Naive thymus-derived CD4-positive, alpha-beta T cell (primary cell): ENCODE results near the gene DBNL. TPM values are rescaled to one million over a fixed set of nuclear protein-coding genes. Genes with fewer than 3 reads are reported as not detected.

Source experiments
- ATAC-seq: fragments of 150-1000 bp; cut with Tn5 transposase; 2 replicates; pipeline ENCODE4 v1.10.0; 2021; ENCODE audit warnings: mild to moderate bottlenecking, moderate library complexity
- CTCF ChIA-PET: fragments of 350-600 bp; sonication (Branson Sonifier 250); formaldehyde crosslinking; loops from one replicate; lab custom pipeline; 2021; ENCODE audit warnings: antibody characterized with exemption; lab: Charles Lee
- POLR2A ChIA-PET: fragments of 350-600 bp; sonication (Branson Sonifier 250); formaldehyde crosslinking; loops from one replicate; lab custom pipeline; 2021; ENCODE audit warnings: antibody characterized with exemption, inconsistent platforms; lab: Charles Lee
- DNase-seq, 9 donors: peaks; one replicate each; pipeline versions ENCODE4 v3.0.0 to v3.0.0-alpha.2; 2020 to 2022; ENCODE audit warnings: mixed read lengths in 1 of 9
- H3K27ac ChIP-seq: one replicate; pipeline ENCODE4 v1.7.0; 2013; ENCODE audit warnings: mild to moderate bottlenecking, low read depth, low read length, moderate library complexity
- H3K27me3 ChIP-seq, 2 donors: one replicate each; pipeline ENCODE4 v1.7.0; 2013; ENCODE audit warnings: low read length in 2 of 2, mild to moderate bottlenecking in 2 of 2, moderate library complexity in 2 of 2; ENCODE audit not compliant: control insufficient read depth in 2 of 2, insufficient read depth in 2 of 2
- H3K36me3 ChIP-seq, 3 experiments: 1 replicate in 2 of 3; 2 replicates in 1 of 3; pipeline ENCODE4 v1.7.0; 2013; ENCODE audit warnings: low read length in 3 of 3, mild to moderate bottlenecking in 3 of 3, moderate library complexity in 1 of 3; ENCODE audit not compliant: insufficient read depth in 3 of 3, control insufficient read depth in 2 of 3
- H3K4me1 ChIP-seq, 2 donors: one replicate each; pipeline ENCODE4 v1.7.0; 2013; ENCODE audit warnings: low read length in 2 of 2, mild to moderate bottlenecking in 2 of 2, moderate library complexity in 1 of 2; ENCODE audit not compliant: control insufficient read depth in 2 of 2, insufficient read depth in 2 of 2
- H3K4me3 ChIP-seq: 2 replicates; pipeline ENCODE4 v1.7.0; 2013; ENCODE audit warnings: mild to moderate bottlenecking, low read length
- H3K9me3 ChIP-seq, 3 experiments: 1 replicate in 2 of 3; 2 replicates in 1 of 3; pipeline ENCODE4 v1.7.0; 2013; ENCODE audit warnings: low read length in 3 of 3; ENCODE audit not compliant: control insufficient read depth in 2 of 3
- H3K27ac Mint-ChIP-seq, 9 donors: one replicate each; pipeline ENCODE4 v1.8.0; 2020 to 2022; ENCODE audit warnings: mixed read lengths in 9 of 9, mild to moderate bottlenecking in 8 of 9, moderate library complexity in 5 of 9, inconsistent platforms in 2 of 9
- H3K27me3 Mint-ChIP-seq, 5 donors: one replicate each; pipeline ENCODE4 v1.8.0; 2021 to 2022; ENCODE audit warnings: mixed read lengths in 5 of 5, mild to moderate bottlenecking in 1 of 5
- H3K36me3 Mint-ChIP-seq, 5 donors: one replicate each; pipeline ENCODE4 v1.8.0; 2020 to 2022; ENCODE audit warnings: mixed read lengths in 5 of 5, mild to moderate bottlenecking in 3 of 5, inconsistent platforms in 1 of 5
- H3K4me1 Mint-ChIP-seq, 7 donors: one replicate each; pipeline ENCODE4 v1.8.0; 2020 to 2022; ENCODE audit warnings: mixed read lengths in 7 of 7, mild to moderate bottlenecking in 3 of 7, inconsistent platforms in 1 of 7
- H3K4me3 Mint-ChIP-seq, 10 donors: one replicate each; pipeline ENCODE4 v1.8.0; 2020 to 2022; ENCODE audit warnings: mild to moderate bottlenecking in 10 of 10, mixed read lengths in 10 of 10, moderate library complexity in 6 of 10, inconsistent platforms in 2 of 10
- H3K9me3 Mint-ChIP-seq, 11 donors: one replicate each; pipeline ENCODE4 v1.8.0; 2020 to 2022; ENCODE audit warnings: mixed read lengths in 11 of 11, mild to moderate bottlenecking in 4 of 11, inconsistent platforms in 1 of 11, moderate library complexity in 1 of 11
- intact Hi-C, 2 donors: fragments of 100-400 bp; cut with micrococcal nuclease; formaldehyde crosslinking; loops; one replicate each; pipeline ENCODE4 v1.15.1; 2023
- polyA plus RNA-seq, 2 donors: library from polyadenylated mRNA; unstranded; fragments of 300-500 nt; fragmentation: Illumina TruSeq; gene quantifications; one replicate each; pipeline ENCODE4 v1.2.3, GENCODE V29; 2021
- total RNA-seq, 6 experiments: library from RNA in 5 of 6; stranded (reverse) in 5 of 6; gene quantifications; 1 replicate in 5 of 6; 2 replicates in 1 of 6; pipeline ENCODE4 v1.2.3 and lab custom pipeline; 2021 to 2026

DBNL gene
- total and polyA plus RNA-seq, 7 experiments from 2014 or later, result 112 to 217 (median 170) TPM

- Histone ChIP-seq H3K4me1 (peaks cover 0 to 18% of the 10 kb centered on the region in 2 donors), H3K36me3 (peaks cover 2 to 45% (median 8%) of the 10 kb centered on the region in 3 experiments), H3K9me3 (no peaks in the 10 kb centered on the region), H3K4me3 (no peak overlapping the region), H3K27ac (no peak overlapping the region), H3K27me3 (no peaks in the 10 kb centered on the region)
- intact Hi-C loops, result no loop called here
- ATAC-seq (no peak), DNase-seq (no peak)
- Mint-ChIP-seq H3K4me1 (peaks cover 7 to 33% (median 26%) of the 10 kb centered on the region in 7 donors), H3K9me3 (peaks cover 0 to 7% (median 0%) of the 10 kb centered on the region in 11 donors), H3K4me3 (no peak overlapping the region), H3K36me3 (peaks cover 0 to 15% (median 5%) of the 10 kb centered on the region in 5 donors), H3K27me3 (no peaks in the 10 kb centered on the region), H3K27ac (peak overlapping the region in 3 of 9 donors; percentile 28 to 79 (median 41))
- CTCF ChIA-PET, result interaction anchor here (0.7 kb wide), 1 partner anchor 459 kb away, joined by 3 read pairs; no protein-coding TSS in a partner anchor
- POLR2A ChIA-PET, result interaction anchor here (1.8 to 7.6 kb wide), 4 partner anchors 9 to 17 kb away, joined by 3 to 66 read pairs (median 34); partner anchors contain the start of gene DBNL
These were observed 19.0 kb downstream of the DBNL start for GRCh38 chr7:44063547-44063893.

GRCh38 chr7:44063894-44064651 is 19.6 kb downstream of the DBNL start:
- ATAC-seq (no peak), DNase-seq (no peak)
- ChIA-PET POLR2A (interaction anchor here (0.7 to 7.6 kb wide), 5 partner anchors 8 to 18 kb away, joined by 3 to 66 read pairs (median 53); partner anchors contain the start of gene DBNL), CTCF (no interaction called here)
- intact Hi-C loops, result no loop called here
- Mint-ChIP-seq H3K9me3 (peaks cover 0 to 9% (median 0%) of the 10 kb centered on the region in 11 donors), H3K36me3 (peaks cover 0 to 9% (median 0%) of the 10 kb centered on the region in 5 donors), H3K27ac (peak overlapping the region in 6 of 9 donors; percentile 28 to 69 (median 44)), H3K4me3 (no peak overlapping the region), H3K4me1 (peaks cover 7 to 39% (median 30%) of the 10 kb centered on the region in 7 donors), H3K27me3 (no peaks in the 10 kb centered on the region)
- H3K36me3 ChIP-seq, result peaks cover 0 to 39% (median 3%) of the 10 kb centered on the region in 3 experiments
- peaks cover 0 to 18% of the 10 kb centered on the region in 2 donors for H3K4me1 ChIP-seq
- H3K9me3 ChIP-seq, result no peaks in the 10 kb centered on the region
- no peaks in the 10 kb centered on the region for H3K27me3 ChIP-seq
- H3K4me3 ChIP-seq, result no peak overlapping the region
- no peak overlapping the region for H3K27ac ChIP-seq

- Mint-ChIP-seq H3K27ac (peak overlapping the region in 8 of 9 donors; percentile 40 to 80 (median 56)), H3K4me3 (peak overlapping the region in 5 of 10 donors; percentile 16 to 51 (median 42)), H3K27me3 (no peaks in the 10 kb centered on the region), H3K4me1 (peaks cover 7 to 40% (median 34%) of the 10 kb centered on the region in 7 donors), H3K36me3 (peaks cover 0 to 11% (median 0%) of the 10 kb centered on the region in 5 donors), H3K9me3 (peaks cover 0 to 11% (median 0%) of the 10 kb centered on the region in 11 donors)
- Histone ChIP-seq H3K9me3 (no peaks in the 10 kb centered on the region), H3K27me3 (no peaks in the 10 kb centered on the region), H3K27ac (peak overlapping the region; percentile 48), H3K4me1 (peaks cover 0 to 18% of the 10 kb centered on the region in 2 donors), H3K36me3 (peaks cover 0 to 31% (median 3%) of the 10 kb centered on the region in 3 experiments), H3K4me3 (no peak overlapping the region)
- no peak for DNase-seq
- CTCF ChIA-PET, result interaction anchor here (1.2 kb wide), 1 partner anchor 10 kb away, joined by 3 read pairs; no protein-coding TSS in a partner anchor
- ATAC-seq, result peak; percentile 17
- POLR2A ChIA-PET, result interaction anchor here (0.8 to 7.6 kb wide), 5 partner anchors 10 to 47 kb away, joined by 3 to 66 read pairs (median 53); partner anchors contain the start of gene DBNL
- intact Hi-C loops, result loop anchor here in 1 of 2 donors (1.0 kb wide), 2 partner anchors 13 to 17 kb away; partner anchors contain the start of gene POLM
These were observed 20.4 kb downstream of the DBNL start for GRCh38 chr7:44064791-44065430.

- Histone ChIP-seq H3K9me3 (no peaks in the 10 kb centered on the region), H3K4me3 (no peak within 1 kb of the TSS), H3K27ac (peak within 1 kb of the TSS; percentile 48), H3K4me1 (peaks cover 0 to 18% of the 10 kb centered on the region in 2 donors), H3K27me3 (no peaks in the 10 kb centered on the region), H3K36me3 (peaks cover 0 to 24% (median 3%) of the 10 kb centered on the region in 3 experiments)
- Mint-ChIP-seq H3K27me3 (no peaks in the 10 kb centered on the region), H3K36me3 (peaks cover 0 to 11% (median 0%) of the 10 kb centered on the region in 5 donors), H3K27ac (peak within 1 kb of the TSS in 8 of 9 donors; percentile 40 to 80 (median 58)), H3K4me1 (peaks cover 7 to 40% (median 34%) of the 10 kb centered on the region in 7 donors), H3K9me3 (peaks cover 0 to 11% (median 0%) of the 10 kb centered on the region in 11 donors), H3K4me3 (peak within 1 kb of the TSS in 6 of 10 donors; percentile 16 to 51 (median 38))
- CTCF ChIA-PET, result interaction anchor here (0.6 to 1.2 kb wide), 2 partner anchors 9 to 111 kb away, joined by 3 read pairs; no protein-coding TSS in a partner anchor
- POLR2A ChIA-PET, result interaction anchor here (0.7 to 7.6 kb wide), 8 partner anchors 8 to 49 kb away, joined by 3 to 66 read pairs (median 14); partner anchors contain the start of genes AEBP1 and DBNL
- intact Hi-C loops, result loop anchor here in 1 of 2 donors (1.0 kb wide), 2 partner anchors 13 to 17 kb away; partner anchors contain the start of gene POLM
- DNase-seq, result no peak
- peak; percentile 40 for ATAC-seq
These were observed 21.1 kb downstream of the DBNL start, which contains the start of gene PGAM2 for GRCh38 chr7:44065431-44066110. Gene PGAM2 (minus strand): TSS chr7:44065567. CDS start chr7:44065529, 38 bp downstream.

GRCh38 chr7:44066111-44066460 is 21.6 kb downstream of the DBNL start:
- peaks cover 0 to 19% (median 2%) of the 10 kb centered on the region in 3 experiments for H3K36me3 ChIP-seq
- H3K27ac ChIP-seq, result no peak overlapping the region
- POLR2A ChIA-PET, result interaction anchor here (0.7 to 7.6 kb wide), 7 partner anchors 9 to 49 kb away, joined by 3 to 66 read pairs (median 24); partner anchors contain the start of genes AEBP1 and DBNL
- intact Hi-C loops, result no loop called here
- Mint-ChIP-seq H3K36me3 (peaks cover 0 to 11% (median 0%) of the 10 kb centered on the region in 5 donors), H3K4me3 (peak overlapping the region in 3 of 10 donors; percentile 21 to 35 (median 29)), H3K27me3 (no peaks in the 10 kb centered on the region), H3K9me3 (peaks cover 0 to 11% (median 0%) of the 10 kb centered on the region in 11 donors), H3K27ac (peak overlapping the region in 6 of 9 donors; percentile 40 to 80 (median 54)), H3K4me1 (peaks cover 7 to 40% (median 34%) of the 10 kb centered on the region in 7 donors)
- H3K27me3 ChIP-seq, result no peaks in the 10 kb centered on the region
- no peaks in the 10 kb centered on the region for H3K9me3 ChIP-seq
- CTCF ChIA-PET, result interaction anchor here (0.6 to 1.2 kb wide), 2 partner anchors 9 to 426 kb away, joined by 3 read pairs; no protein-coding TSS in a partner anchor
- peaks cover 0 to 18% of the 10 kb centered on the region in 2 donors for H3K4me1 ChIP-seq
- no peak overlapping the region for H3K4me3 ChIP-seq
- ATAC-seq, result no peak
- no peak for DNase-seq
